Osteoblast (primary cell): ENCODE results near the gene ATP13A3. TPM values are rescaled to one million over a fixed set of nuclear protein-coding genes. Genes with fewer than 3 reads are reported as not detected.

Experiments used
- DNase-seq: peaks from one replicate; pipeline ENCODE4 v3.0.0; 2011; ENCODE audit warnings: low spot score, mixed read lengths; ENCODE audit not compliant: insufficient read length; ENCODE audit errors: missing footprints
- H2AFZ ChIP-seq: 2 replicates; pipeline ENCODE4 v1.6.0; 2011; ENCODE audit warnings: mild to moderate bottlenecking, low read length
- H3K27ac ChIP-seq: 2 replicates; pipeline ENCODE4 v1.5.1; 2011; ENCODE audit warnings: mild to moderate bottlenecking, low read depth, low read length, moderate library complexity
- H3K27me3 ChIP-seq: 2 replicates; pipeline ENCODE4 v1.6.0; 2012; ENCODE audit warnings: mild to moderate bottlenecking, control low read depth, inconsistent platforms, low read length, moderate library complexity; ENCODE audit not compliant: insufficient read depth
- H3K36me3 ChIP-seq: 2 replicates; pipeline ENCODE4 v1.5.1; 2011; ENCODE audit warnings: mild to moderate bottlenecking, low read length, control low read depth, moderate library complexity; ENCODE audit not compliant: insufficient read depth
- H3K4me1 ChIP-seq: 2 replicates; pipeline ENCODE4 v1.5.1; 2011; ENCODE audit warnings: mild to moderate bottlenecking, low read length, control low read depth, moderate library complexity; ENCODE audit not compliant: insufficient read depth
- H3K4me2 ChIP-seq: 2 replicates; pipeline ENCODE4 v1.6.0; 2011; ENCODE audit warnings: mild to moderate bottlenecking, low read length; ENCODE audit not compliant: insufficient read depth
- H3K4me3 ChIP-seq: fragments of 200-600 bp; sonication (generic); 3 replicates; pipeline ENCODE4 v1.5.1; 2012; ENCODE audit warnings: mild to moderate bottlenecking, low read length, inconsistent platforms; ENCODE audit not compliant: insufficient read depth
- H3K79me2 ChIP-seq: 2 replicates; pipeline ENCODE4 v1.6.0; 2012; ENCODE audit warnings: mild to moderate bottlenecking, low read length, control low read depth, inconsistent platforms; ENCODE audit not compliant: insufficient read depth
- H3K9me3 ChIP-seq: 2 replicates; pipeline ENCODE4 v1.5.1; 2011; ENCODE audit warnings: low read depth, low read length, control low read depth
- H4K20me1 ChIP-seq: 2 replicates; pipeline ENCODE4 v1.6.0; 2012; ENCODE audit warnings: mild to moderate bottlenecking, low read length, control low read depth; ENCODE audit not compliant: insufficient read depth
- total RNA-seq: library from RNA; depleted of rRNA; stranded (reverse); fragments of >200 nt; gene quantifications from 2 replicates; pipeline ENCODE4 v1.2.3, GENCODE V29; 2012
- TF ChIP-seq, protein P1 (sequence below): IDR thresholded peaks from 2 replicates; pipeline ENCODE4 v1.5.1; 2011; ENCODE audit warnings: mild to moderate bottlenecking, low read depth, low read length, moderate library complexity; ENCODE audit errors: extremely low read depth

The ATP13A3 gene
- total RNA-seq, 1 donor, result 311 TPM

DNA sequence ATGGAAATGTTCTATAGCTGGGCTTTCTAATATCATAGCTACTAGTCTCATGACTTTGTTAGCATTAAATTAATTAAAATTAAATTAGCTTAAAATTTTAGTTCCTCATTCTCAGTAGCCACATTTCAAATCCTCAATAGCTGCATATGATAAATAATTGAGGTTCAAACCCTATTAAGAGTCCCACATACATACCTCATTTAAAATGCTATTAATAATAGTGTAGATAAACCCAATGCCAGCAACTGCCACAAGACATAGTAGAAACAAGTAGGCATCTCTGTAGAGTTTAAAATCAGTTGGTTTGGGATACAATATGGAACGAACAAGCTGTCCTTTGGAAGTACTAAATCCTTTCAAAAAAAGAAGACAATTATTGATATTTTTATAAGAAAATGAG, 39.1 kb downstream of the ATP13A3 start:
- Histone ChIP-seq H3K36me3 (peaks cover 96% of the 10 kb centered on the region), H3K4me3 (no peak overlapping the region), H3K27me3 (no peaks in the 10 kb centered on the region), H4K20me1 (no peaks in the 10 kb centered on the region), H3K9me3 (no peaks in the 10 kb centered on the region), H3K4me2 (no peak overlapping the region), H2AFZ (no peak overlapping the region), H3K79me2 (peaks cover 67% of the 10 kb centered on the region), H3K4me1 (no peaks in the 10 kb centered on the region), H3K27ac (no peak overlapping the region)
- DNase-seq, result no peak
- TF ChIP-seq, protein P1, sequence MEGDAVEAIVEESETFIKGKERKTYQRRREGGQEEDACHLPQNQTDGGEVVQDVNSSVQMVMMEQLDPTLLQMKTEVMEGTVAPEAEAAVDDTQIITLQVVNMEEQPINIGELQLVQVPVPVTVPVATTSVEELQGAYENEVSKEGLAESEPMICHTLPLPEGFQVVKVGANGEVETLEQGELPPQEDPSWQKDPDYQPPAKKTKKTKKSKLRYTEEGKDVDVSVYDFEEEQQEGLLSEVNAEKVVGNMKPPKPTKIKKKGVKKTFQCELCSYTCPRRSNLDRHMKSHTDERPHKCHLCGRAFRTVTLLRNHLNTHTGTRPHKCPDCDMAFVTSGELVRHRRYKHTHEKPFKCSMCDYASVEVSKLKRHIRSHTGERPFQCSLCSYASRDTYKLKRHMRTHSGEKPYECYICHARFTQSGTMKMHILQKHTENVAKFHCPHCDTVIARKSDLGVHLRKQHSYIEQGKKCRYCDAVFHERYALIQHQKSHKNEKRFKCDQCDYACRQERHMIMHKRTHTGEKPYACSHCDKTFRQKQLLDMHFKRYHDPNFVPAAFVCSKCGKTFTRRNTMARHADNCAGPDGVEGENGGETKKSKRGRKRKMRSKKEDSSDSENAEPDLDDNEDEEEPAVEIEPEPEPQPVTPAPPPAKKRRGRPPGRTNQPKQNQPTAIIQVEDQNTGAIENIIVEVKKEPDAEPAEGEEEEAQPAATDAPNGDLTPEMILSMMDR, result no peak

DNA sequence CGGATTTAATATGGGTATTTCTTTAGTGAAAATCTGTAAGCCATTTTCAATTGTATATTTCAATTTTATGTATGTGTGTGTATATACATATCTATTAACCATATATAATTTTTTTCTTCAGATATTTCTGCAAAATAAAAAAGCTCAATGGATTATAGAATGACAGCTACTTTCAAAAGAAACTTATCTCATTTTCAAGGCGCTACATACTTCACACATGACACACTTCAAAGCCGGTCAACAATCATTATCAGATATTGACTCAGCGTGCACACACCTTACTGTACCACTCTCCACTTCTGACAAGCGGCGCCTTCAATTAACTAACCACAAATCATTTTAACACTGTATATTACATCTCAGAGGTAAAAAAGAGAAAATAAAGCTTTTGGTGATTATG, 39.6 kb downstream of the ATP13A3 start:
- Histone ChIP-seq H3K79me2 (peaks cover 69% of the 10 kb centered on the region), H2AFZ (no peak overlapping the region), H4K20me1 (no peaks in the 10 kb centered on the region)

DNA sequence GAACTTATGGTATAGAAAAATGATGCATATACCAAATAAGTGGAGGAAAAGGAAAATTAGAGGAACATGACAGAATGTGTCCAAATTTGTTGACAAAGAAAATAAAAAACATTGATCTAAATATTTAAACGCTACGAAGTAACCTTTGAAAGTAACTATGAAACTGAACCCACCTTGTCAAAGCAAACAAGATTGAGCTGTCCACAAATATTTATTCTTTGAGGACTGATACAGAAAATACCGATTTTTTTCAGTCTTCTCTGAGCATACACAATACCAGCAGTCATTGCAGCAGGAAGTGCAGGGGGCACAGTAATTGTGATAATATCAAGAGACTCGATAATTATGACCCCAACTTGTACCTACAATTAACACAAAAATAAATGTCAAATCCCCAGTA, 40.0 kb downstream of the ATP13A3 start:
- Histone ChIP-seq H3K4me1 (no peaks in the 10 kb centered on the region), H3K36me3 (peaks cover 97% of the 10 kb centered on the region), H3K79me2 (peaks cover 72% of the 10 kb centered on the region)

More for the DNA sequence above, 39.6 kb downstream of the ATP13A3 start:
- Histone ChIP-seq H3K27ac (no peak overlapping the region), H3K27me3 (no peaks in the 10 kb centered on the region), H3K36me3 (peaks cover 96% of the 10 kb centered on the region), H3K4me3 (no peak overlapping the region), H3K9me3 (no peaks in the 10 kb centered on the region), H3K4me1 (no peaks in the 10 kb centered on the region), H3K4me2 (no peak overlapping the region)
- DNase-seq, result no peak
- TF ChIP-seq, protein P1, result no peak

DNA sequence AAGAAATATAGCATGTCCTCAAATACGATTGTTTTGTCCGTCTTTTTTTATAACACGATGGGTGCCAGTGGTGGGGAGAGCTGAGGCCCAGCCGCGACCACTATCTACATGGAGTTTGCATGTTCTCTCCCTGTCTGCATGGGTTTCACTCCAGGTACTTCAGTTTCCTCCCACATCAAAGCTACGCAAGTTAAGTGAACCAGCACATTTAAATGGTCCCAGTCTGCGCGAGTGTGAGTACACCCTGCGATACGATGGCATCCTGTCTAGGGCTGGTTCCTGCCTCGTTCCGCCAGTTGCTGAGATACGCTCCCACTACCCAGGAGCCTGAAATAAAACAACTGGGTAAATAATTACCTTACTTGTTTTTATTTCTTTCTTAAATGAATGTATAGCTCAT, 40.6 kb downstream of the ATP13A3 start:
- H3K27ac ChIP-seq, result no peak overlapping the region
- H3K36me3 ChIP-seq, result peaks cover 97% of the 10 kb centered on the region
- no peak for DNase-seq
- H4K20me1 ChIP-seq, result no peaks in the 10 kb centered on the region
- no peaks in the 10 kb centered on the region for H3K27me3 ChIP-seq
- peaks cover 70% of the 10 kb centered on the region for H3K79me2 ChIP-seq
- no peak overlapping the region for H2AFZ ChIP-seq
- H3K4me2 ChIP-seq, result no peak overlapping the region
- no peak overlapping the region for H3K4me3 ChIP-seq
- H3K4me1 ChIP-seq, result no peaks in the 10 kb centered on the region
- H3K9me3 ChIP-seq, result no peaks in the 10 kb centered on the region
- TF ChIP-seq, protein P1, result no peak

More for the DNA sequence above, 40.0 kb downstream of the ATP13A3 start:
- no peak overlapping the region for H3K27ac ChIP-seq
- no peak overlapping the region for H3K4me3 ChIP-seq
- H2AFZ ChIP-seq, result no peak overlapping the region
- TF ChIP-seq, protein P1, result no peak
- no peaks in the 10 kb centered on the region for H3K9me3 ChIP-seq
- no peaks in the 10 kb centered on the region for H3K27me3 ChIP-seq
- no peak for DNase-seq
- no peak overlapping the region for H3K4me2 ChIP-seq
- H4K20me1 ChIP-seq, result no peaks in the 10 kb centered on the region
